ENCODE data around the gene PRUNE2.
"Not testable (repeated sequence)": the region's sequence is repeated elsewhere in the genome, so short reads cannot be mapped to it uniquely, and the experiment has no call there.

Gene PRUNE2

GRCh38 chr9:76602199-76602598, 303.7 kb downstream of the PRUNE2 start:
- no CpG with 5 or more reads among the region's 1 CpG for WGBS (ENCODE audit: insufficient coverage)
- DNase-seq, result no peak
- ChIA-PET POLR2A (no interaction called here), CTCF (interaction anchor here (1.4 to 1.6 kb wide), 2 partner anchors 11 to 21 kb away, joined by 4 to 5 read pairs; no protein-coding TSS in a partner anchor)
- Histone ChIP-seq H3K9me3 (ENCODE audit: control extremely low read depth in 1 of 5, control insufficient read depth in 4 of 5, insufficient read depth in 2 of 5, low read depth in 1 of 5, low read length in 4 of 5) (no peaks in the 10 kb centered on the region), H3K4me3 (ENCODE audit: control insufficient read depth in 1 of 7, extremely low read depth in 1 of 7, insufficient read depth in 4 of 7, low read depth in 2 of 7, low read length in 6 of 7) (no peak overlapping the region), H3K4me1 (ENCODE audit: control extremely low read depth in 1 of 4, control insufficient read depth in 4 of 4, insufficient read depth in 4 of 4, low read length in 3 of 4) (peaks cover 0 to 18% (median 10%) of the 10 kb centered on the region in 4 experiments), H3K27me3 (replicated peaks in 2 of 5; ENCODE audit: control insufficient read depth in 4 of 5, insufficient read depth in 5 of 5, low read length in 4 of 5) (no peaks in the 10 kb centered on the region), H3K36me3 (ENCODE audit: control insufficient read depth in 4 of 4, insufficient read depth in 4 of 4, low read length in 3 of 4) (no peaks in the 10 kb centered on the region), H3K27ac (ENCODE audit: insufficient read depth in 1 of 2, low read depth in 1 of 2, low read length in 2 of 2, poor library complexity in 1 of 2, severe bottlenecking in 2 of 2) (no peak overlapping the region)

DNA sequence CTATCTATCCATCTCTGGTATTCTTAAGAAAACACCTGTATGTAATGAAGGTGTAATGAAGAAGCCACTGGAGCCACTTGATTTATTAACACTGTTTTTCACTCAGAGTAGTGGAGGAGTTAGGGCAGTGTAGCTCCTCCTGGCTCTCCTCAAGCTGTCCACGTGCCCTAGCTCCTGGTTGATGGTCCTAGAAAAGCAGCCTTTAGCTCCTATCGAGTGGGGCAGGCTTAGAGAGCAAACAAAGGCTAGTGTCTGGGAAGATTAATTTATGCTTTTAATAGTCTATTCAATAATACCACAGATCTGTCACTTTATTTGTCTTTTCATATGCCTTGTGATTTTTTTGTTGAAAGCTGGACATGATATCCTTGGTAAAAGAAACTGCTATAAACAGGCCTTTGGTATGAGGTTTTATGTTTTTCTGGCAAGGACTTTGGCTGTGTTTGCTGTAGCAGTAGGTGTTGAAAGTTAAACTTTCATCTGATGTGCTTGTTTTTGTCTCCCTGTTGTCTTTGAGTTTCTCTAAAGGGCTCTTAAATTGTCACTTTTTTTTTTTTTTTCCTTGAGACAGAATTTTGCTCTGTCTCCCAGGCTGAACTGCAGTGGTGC, 305.8 kb downstream of the PRUNE2 start:
- no peak for DNase-seq
- CTCF ChIA-PET, result interaction anchor here (1.4 kb wide), 1 partner anchor 35 kb away, joined by 3 read pairs; no protein-coding TSS in a partner anchor
- POLR2A ChIA-PET, result no interaction called here
- Histone ChIP-seq H3K4me1 (ENCODE audit: control extremely low read depth in 1 of 4, control insufficient read depth in 4 of 4, insufficient read depth in 4 of 4, low read length in 3 of 4) (peaks cover 2 to 17% (median 10%) of the 10 kb centered on the region in 4 experiments), H3K4me3 (ENCODE audit: control insufficient read depth in 1 of 7, extremely low read depth in 1 of 7, insufficient read depth in 4 of 7, low read depth in 2 of 7, low read length in 6 of 7) (no peak overlapping the region), H3K9me3 (ENCODE audit: control extremely low read depth in 1 of 5, control insufficient read depth in 4 of 5, insufficient read depth in 2 of 5, low read depth in 1 of 5, low read length in 4 of 5) (no peaks in the 10 kb centered on the region), H3K27ac (ENCODE audit: insufficient read depth in 1 of 2, low read depth in 1 of 2, low read length in 2 of 2, poor library complexity in 1 of 2, severe bottlenecking in 2 of 2) (no peak overlapping the region), H3K36me3 (ENCODE audit: control insufficient read depth in 4 of 4, insufficient read depth in 4 of 4, low read length in 3 of 4) (no peaks in the 10 kb centered on the region), H3K27me3 (replicated peaks in 2 of 5; ENCODE audit: control insufficient read depth in 4 of 5, insufficient read depth in 5 of 5, low read length in 4 of 5) (no peaks in the 10 kb centered on the region)
- 67% methylated on average over 1 of the region's 2 CpGs for WGBS (ENCODE audit: insufficient coverage)

DNA sequence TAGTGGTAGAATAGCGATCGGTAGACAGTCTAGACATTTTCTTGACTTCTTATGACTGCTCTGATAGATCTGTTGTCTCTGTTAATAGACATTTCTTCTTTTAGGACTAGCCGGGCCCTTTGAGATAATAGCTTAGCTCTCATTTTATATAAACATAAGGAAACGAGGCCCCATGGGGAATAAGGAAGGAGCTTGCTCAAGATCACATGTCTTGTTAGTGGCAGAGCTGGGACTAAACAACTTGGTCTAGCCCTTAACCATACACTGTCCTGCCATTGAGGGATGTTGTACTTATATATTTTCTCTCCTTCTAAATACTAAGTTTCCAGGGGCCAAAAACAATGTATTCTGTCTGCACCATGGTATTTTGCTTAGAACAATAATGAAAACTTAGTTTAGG, 306.9 kb downstream of the PRUNE2 start:
- 100% methylated on average over 1 of the region's 4 CpGs for WGBS (ENCODE audit: insufficient coverage)
- Histone ChIP-seq H3K4me1 (ENCODE audit: control extremely low read depth in 1 of 4, control insufficient read depth in 4 of 4, insufficient read depth in 4 of 4, low read length in 3 of 4) (peaks cover 2 to 19% (median 11%) of the 10 kb centered on the region in 4 experiments), H3K27ac (ENCODE audit: insufficient read depth in 1 of 2, low read depth in 1 of 2, low read length in 2 of 2, poor library complexity in 1 of 2, severe bottlenecking in 2 of 2) (no peak overlapping the region), H3K9me3 (ENCODE audit: control extremely low read depth in 1 of 5, control insufficient read depth in 4 of 5, insufficient read depth in 2 of 5, low read depth in 1 of 5, low read length in 4 of 5) (no peaks in the 10 kb centered on the region), H3K36me3 (ENCODE audit: control insufficient read depth in 4 of 4, insufficient read depth in 4 of 4, low read length in 3 of 4) (no peaks in the 10 kb centered on the region), H3K27me3 (replicated peaks in 2 of 5; ENCODE audit: control insufficient read depth in 4 of 5, insufficient read depth in 5 of 5, low read length in 4 of 5) (no peaks in the 10 kb centered on the region), H3K4me3 (ENCODE audit: control insufficient read depth in 1 of 7, extremely low read depth in 1 of 7, insufficient read depth in 4 of 7, low read depth in 2 of 7, low read length in 6 of 7) (no peak overlapping the region)
- DNase-seq, result no peak
- ChIA-PET POLR2A (interaction anchor here (0.6 kb wide), 1 partner anchor 51 kb away, joined by 4 read pairs; no protein-coding TSS in a partner anchor), CTCF (no interaction called here)

GRCh38 chr9:76595645-76596044, 310.3 kb downstream of the PRUNE2 start:
- H3K27ac ChIP-seq (ENCODE audit: insufficient read depth in 1 of 2, low read depth in 1 of 2, low read length in 2 of 2, poor library complexity in 1 of 2, severe bottlenecking in 2 of 2), result no peak overlapping the region
- CTCF ChIA-PET, result no interaction called here
- peak in 2 of 3 donors; percentile 44 to 57 for DNase-seq
- peaks cover 4 to 46% (median 9%) of the 10 kb centered on the region in 4 experiments for H3K4me1 ChIP-seq (ENCODE audit: control extremely low read depth in 1 of 4, control insufficient read depth in 4 of 4, insufficient read depth in 4 of 4, low read length in 3 of 4)
- 100% methylated on average over 2 of the region's 3 CpGs for WGBS (ENCODE audit: insufficient coverage)
- no peaks in the 10 kb centered on the region for H3K9me3 ChIP-seq (ENCODE audit: control extremely low read depth in 1 of 5, control insufficient read depth in 4 of 5, insufficient read depth in 2 of 5, low read depth in 1 of 5, low read length in 4 of 5)
- POLR2A ChIA-PET, result no interaction called here
- no peaks in the 10 kb centered on the region for H3K36me3 ChIP-seq (ENCODE audit: control insufficient read depth in 4 of 4, insufficient read depth in 4 of 4, low read length in 3 of 4)
- no peak overlapping the region for H3K4me3 ChIP-seq (ENCODE audit: control insufficient read depth in 1 of 7, extremely low read depth in 1 of 7, insufficient read depth in 4 of 7, low read depth in 2 of 7, low read length in 6 of 7)
- H3K27me3 ChIP-seq (replicated peaks in 2 of 5; ENCODE audit: control insufficient read depth in 4 of 5, insufficient read depth in 5 of 5, low read length in 4 of 5), result no peaks in the 10 kb centered on the region

GRCh38 chr9:76594764-76595424, 311.0 kb downstream of the PRUNE2 start:
- WGBS (ENCODE audit: insufficient coverage), result 100% methylated on average over 1 of the region's 4 CpGs
- POLR2A ChIA-PET, result interaction anchor here (0.6 kb wide), 1 partner anchor 35 kb away, joined by 4 read pairs; no protein-coding TSS in a partner anchor
- Histone ChIP-seq H3K4me3 (ENCODE audit: control insufficient read depth in 1 of 7, extremely low read depth in 1 of 7, insufficient read depth in 4 of 7, low read depth in 2 of 7, low read length in 6 of 7) (no peak overlapping the region), H3K4me1 (ENCODE audit: control extremely low read depth in 1 of 4, control insufficient read depth in 4 of 4, insufficient read depth in 4 of 4, low read length in 3 of 4) (peaks cover 4 to 47% (median 9%) of the 10 kb centered on the region in 4 experiments), H3K27ac (ENCODE audit: insufficient read depth in 1 of 2, low read depth in 1 of 2, low read length in 2 of 2, poor library complexity in 1 of 2, severe bottlenecking in 2 of 2) (no peak overlapping the region), H3K27me3 (replicated peaks in 2 of 5; ENCODE audit: control insufficient read depth in 4 of 5, insufficient read depth in 5 of 5, low read length in 4 of 5) (no peaks in the 10 kb centered on the region), H3K36me3 (ENCODE audit: control insufficient read depth in 4 of 4, insufficient read depth in 4 of 4, low read length in 3 of 4) (no peaks in the 10 kb centered on the region), H3K9me3 (ENCODE audit: control extremely low read depth in 1 of 5, control insufficient read depth in 4 of 5, insufficient read depth in 2 of 5, low read depth in 1 of 5, low read length in 4 of 5) (no peaks in the 10 kb centered on the region)
- CTCF ChIA-PET, result interaction anchor here (0.8 to 1.6 kb wide), 4 partner anchors 9 to 55 kb away, joined by 3 read pairs; no protein-coding TSS in a partner anchor
- no peak for DNase-seq

DNA sequence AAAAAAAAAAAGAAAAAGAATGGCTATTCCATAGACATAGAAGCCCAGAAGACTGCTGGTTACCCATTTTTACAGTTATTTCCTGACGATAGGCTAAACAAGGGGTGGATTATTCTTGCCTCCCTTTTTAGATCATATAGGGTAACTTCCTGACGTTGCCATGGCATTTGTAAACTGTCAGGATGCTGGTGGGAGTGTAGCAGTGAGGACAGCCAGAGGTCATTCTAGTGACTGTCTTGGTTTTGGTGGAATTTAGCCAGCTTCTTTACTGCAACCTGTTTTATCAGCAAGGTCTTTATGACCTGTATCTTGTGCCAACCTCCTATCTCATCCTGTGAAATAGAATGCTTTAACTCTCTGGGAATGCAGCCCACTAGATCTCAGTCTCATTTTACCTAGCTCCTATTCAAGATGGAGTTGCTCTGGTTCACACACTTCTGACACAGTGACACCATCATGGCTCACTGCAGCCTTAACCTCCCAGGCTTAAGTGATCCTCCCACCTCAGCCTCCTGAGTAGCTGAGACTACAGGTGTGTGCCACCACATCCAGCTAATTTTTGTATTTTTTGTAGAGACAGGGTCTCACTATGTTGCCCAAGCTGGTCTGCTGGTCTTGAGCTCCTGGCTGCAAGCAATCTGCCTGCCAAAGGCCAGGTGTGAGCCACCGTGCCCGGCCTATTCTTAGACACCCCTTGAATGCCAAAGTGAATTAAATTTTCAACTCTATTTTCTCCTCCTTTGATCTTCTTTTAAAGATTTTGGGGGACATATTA, 311.8 kb downstream of the PRUNE2 start:
- CTCF ChIA-PET, result interaction anchor here (0.8 to 1.6 kb wide), 4 partner anchors 10 to 55 kb away, joined by 3 read pairs; no protein-coding TSS in a partner anchor

More for the DNA sequence above, 311.8 kb downstream of the PRUNE2 start:
- H3K27ac ChIP-seq (ENCODE audit: insufficient read depth in 1 of 2, low read depth in 1 of 2, low read length in 2 of 2, poor library complexity in 1 of 2, severe bottlenecking in 2 of 2); H3K4me3 ChIP-seq (ENCODE audit: control insufficient read depth in 1 of 7, extremely low read depth in 1 of 7, insufficient read depth in 4 of 7, low read depth in 2 of 7, low read length in 6 of 7); H3K9me3 ChIP-seq (ENCODE audit: control extremely low read depth in 1 of 5, control insufficient read depth in 4 of 5, insufficient read depth in 2 of 5, low read depth in 1 of 5, low read length in 4 of 5); DNase-seq; H3K27me3 ChIP-seq (replicated peaks in 2 of 5; ENCODE audit: control insufficient read depth in 4 of 5, insufficient read depth in 5 of 5, low read length in 4 of 5); H3K36me3 ChIP-seq (ENCODE audit: control insufficient read depth in 4 of 4, insufficient read depth in 4 of 4, low read length in 3 of 4): not testable (repeated sequence)
- peaks cover 4 to 47% (median 9%) of the 10 kb centered on the region in 4 experiments for H3K4me1 ChIP-seq (ENCODE audit: control extremely low read depth in 1 of 4, control insufficient read depth in 4 of 4, insufficient read depth in 4 of 4, low read length in 3 of 4)
- POLR2A ChIA-PET, result interaction anchor here (0.6 kb wide), 1 partner anchor 36 kb away, joined by 4 read pairs; no protein-coding TSS in a partner anchor
- WGBS (ENCODE audit: insufficient coverage), result no CpG with 5 or more reads among the region's 4 CpGs

All from common myeloid progenitor, CD34-positive (primary cell).